ENCODE results near the gene HUNK.

DNA sequence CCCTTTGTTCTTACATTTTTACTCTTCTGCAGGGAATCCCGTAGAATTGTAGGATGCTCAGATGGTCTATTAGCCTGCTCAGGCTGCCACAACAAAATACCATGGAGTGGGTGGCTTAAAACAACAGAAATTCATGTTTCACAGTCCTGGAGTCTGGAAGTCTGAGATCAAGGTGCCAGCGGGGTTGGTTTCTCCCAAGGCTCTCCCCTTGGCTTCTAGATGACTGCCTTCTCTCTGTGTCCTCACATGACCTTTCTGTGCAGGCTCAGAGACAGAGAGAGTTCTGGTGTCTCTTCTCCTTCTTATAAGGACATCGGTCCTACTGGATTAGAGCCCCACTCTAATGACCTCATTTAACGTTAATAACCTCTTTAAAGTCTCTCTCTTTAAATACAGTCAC lies 41.7 kb downstream of the HUNK start:
- TF ChIP-seq CTCF (optimal IDR thresholded peaks at IDR 0.05 in 1 of 3, IDR thresholded peaks at IDR 0.05 in 1 of 3, conservative IDR thresholded peaks at IDR 0.05 in 1 of 3; ENCODE audit: extremely low read depth in 1 of 3, insufficient read depth in 2 of 3, low read length in 3 of 3), result no peak
- TF ChIP-seq EZH2 (IDR thresholded peaks at IDR 0.05; ENCODE audit: low read length), result no peak
